ENCODE results near the gene FAM222B.
A peak's percentile ranks its signal among the peaks of the same experiment; 100 is the strongest.
"Not testable (repeated sequence)": the region's sequence is repeated elsewhere in the genome, so short reads cannot be mapped to it uniquely, and the experiment has no call there.

FAM222B gene, protein sequence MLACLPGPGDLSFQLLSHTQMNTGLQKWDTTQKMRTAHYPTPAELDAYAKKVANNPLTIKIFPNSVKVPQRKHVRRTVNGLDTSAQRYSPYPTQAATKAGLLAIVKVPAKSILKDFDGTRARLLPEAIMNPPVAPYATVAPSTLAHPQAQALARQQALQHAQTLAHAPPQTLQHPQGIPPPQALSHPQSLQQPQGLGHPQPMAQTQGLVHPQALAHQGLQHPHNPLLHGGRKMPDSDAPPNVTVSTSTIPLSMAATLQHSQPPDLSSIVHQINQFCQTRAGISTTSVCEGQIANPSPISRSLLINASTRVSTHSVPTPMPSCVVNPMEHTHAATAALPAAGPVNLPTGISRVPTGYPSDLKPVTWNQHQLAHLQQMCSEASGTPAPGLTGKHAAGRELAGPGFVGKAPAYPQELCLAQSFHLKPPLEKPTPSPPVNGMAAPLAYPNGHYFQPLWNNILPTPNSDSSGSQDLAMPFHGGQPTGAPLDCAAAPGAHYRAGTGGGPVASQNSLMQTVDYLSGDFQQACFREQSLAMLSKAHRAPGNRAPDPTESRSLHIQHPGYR

DNA sequence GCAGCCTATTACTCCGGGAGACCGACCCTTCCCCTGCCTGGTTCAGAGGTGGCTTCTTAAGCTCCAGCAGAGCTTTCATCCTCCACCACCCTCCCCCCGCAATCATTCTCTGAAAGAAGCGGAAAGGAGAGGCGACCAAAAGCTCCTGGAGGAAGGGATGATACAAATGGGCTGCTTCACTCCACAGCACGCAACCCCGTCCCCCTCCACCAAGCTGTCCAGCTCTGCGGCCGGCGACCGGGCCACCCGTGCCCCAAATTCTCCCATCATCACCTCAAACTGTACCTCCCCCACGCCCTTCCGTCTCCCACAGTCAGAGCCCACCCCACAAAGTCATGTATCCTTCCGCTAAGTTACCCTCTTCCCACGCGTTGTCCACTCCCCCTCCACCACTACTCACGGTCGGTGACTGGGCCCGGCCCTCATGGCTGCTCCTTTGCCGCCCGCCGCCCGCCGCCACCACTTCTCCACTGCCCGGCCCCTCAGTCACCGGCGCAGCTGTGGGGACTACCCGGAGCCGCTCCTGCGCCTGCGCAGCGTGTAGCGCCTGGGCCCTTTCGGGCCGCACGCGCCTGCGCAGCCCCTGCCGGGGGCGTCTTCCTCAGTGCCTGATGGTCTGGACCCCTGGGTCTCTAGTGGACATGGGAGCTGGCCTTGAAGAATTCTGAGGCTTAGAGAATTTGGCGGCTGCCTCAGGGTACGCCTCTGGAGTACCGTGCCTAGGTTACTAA, at the start of gene FAM222B:
TSS of gene FAM222B (minus strand) at position 509 of the 731 bp plus-strand sequence. CDS start 76,123 bp downstream, outside the sequence.
- peak; percentile 79 to 90 for DNase-seq

DNA sequence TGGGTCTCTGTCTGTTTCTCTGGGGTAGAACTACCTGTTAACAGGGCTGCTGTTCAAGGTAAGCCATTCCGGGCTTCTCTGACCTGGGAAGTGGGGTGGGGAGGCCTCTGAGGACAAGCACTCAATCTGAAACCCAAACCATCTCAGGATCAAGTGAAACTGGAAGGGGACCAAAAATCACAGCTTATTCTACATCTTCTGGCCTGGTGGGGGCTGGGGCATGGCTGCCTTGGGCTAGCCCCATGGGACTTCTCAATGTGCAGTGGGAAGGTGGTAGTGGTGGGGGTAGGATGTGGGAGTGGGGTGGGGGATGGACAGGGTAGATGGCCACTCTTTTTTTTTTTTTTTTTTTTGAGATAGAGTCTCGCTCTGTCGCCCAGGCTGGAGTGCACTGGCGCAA, 49.4 kb upstream of the FAM222B start:
- no peak for DNase-seq

DNA sequence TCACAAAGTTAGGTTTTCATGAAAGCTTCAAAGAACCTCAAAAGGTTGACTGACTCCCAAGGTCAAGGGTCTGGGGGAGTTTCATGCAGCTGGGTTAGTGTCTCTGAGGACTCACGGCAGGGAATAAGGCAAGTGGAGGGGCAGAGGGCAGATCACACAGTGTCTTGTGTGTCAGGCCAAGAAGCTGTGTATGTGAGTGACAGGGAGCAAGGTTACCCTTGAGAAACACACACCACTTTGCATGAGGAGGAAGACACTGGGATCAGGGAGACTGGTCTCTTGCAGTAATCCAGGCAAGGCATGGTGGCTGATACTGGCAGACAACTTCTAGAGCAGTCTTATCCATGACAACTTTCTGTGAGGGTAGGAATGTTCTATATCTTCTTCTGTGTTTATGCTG, 48.6 kb upstream of the FAM222B start:
- no peak for DNase-seq

DNA sequence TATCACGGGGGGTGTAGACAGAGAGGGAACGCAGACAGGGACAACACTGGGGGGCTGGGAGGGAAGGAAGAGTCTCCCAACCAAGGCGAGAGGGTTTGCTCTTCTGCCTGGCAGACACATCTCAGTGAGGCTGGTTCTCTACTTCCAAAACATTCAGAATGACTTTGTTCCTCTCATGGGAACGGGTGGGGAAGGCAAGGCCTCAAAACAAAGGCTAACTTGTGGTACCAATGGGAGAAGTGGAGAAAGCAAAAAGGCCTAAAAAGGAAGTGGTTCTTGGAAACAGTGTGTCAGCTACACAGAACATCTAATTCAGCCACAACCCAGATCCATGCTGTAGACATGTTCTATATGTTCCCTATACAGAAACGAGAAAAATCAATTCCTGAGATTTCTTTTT, 47.4 kb upstream of the FAM222B start:
- DNase-seq = no peak

DNA sequence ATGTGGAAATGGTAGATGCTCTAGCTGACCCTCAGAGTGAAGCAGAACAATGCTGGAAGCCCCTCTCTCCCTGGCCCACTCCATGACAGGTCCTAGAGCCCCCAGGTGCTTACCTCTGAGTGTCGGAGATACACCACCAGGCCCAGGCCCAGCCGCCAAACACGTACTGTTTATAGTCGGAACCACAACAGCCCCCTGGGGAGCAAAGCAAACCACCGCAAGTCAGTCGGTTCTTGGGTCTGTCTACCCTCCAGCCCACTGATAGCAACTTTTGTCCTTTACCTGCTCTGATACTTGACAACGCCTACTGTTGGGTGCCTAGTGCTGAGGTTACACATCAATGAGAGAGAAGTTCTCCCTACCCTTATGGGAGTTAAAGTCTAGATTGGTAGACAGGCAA, 46.2 kb upstream of the FAM222B start:
- DNase-seq = no peak

DNA sequence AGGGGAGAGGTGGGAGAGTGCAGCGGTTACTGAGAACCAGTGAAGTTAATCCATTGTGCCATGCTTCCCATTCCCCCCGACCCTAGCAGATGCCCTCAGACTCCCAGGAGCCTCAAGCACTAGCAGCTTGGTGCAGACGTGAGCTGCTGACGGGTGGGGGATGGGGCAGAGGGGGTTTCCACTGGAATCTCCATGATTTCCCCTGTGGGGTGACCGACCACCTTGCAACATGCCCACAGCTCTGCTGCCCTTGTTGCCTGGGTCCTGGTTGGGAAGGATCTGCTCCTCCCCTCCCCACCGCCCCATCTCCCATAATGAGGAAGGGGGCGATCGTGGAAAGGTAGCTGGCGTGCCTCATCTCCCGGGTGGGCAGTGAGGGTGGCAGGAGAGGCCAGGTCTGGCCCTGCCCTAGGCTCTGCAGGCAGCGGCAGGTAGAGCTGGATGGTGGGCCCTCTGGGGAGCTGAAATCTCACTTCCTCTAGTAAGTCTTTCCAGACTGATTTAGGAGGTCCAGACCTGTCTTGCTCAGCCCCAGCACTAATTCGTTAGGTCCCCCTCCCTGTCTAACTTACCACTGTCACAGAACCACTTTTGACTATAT, 45.4 kb upstream of the FAM222B start:
- DNase-seq = no peak

DNA sequence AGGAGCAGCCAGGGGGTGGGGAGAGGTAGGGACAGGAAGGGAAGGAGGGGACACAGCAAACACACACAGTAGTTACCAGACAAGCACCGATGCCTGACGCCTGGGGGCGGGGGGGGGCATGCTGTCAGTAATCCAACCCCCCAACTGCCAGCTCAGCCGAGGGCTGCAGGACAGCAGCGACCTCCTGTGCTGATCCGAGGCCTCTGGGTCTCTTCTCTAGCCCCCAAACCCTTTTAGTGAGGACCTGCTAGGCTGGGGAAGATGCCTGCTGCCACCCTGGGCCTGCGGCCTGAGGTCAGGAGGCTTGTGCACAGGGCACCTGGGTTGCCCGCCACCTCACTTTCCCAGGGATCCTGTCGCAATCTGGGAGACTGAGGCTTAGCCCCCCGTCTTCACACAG, 43.4 kb upstream of the FAM222B start:
- no peak for DNase-seq

DNA sequence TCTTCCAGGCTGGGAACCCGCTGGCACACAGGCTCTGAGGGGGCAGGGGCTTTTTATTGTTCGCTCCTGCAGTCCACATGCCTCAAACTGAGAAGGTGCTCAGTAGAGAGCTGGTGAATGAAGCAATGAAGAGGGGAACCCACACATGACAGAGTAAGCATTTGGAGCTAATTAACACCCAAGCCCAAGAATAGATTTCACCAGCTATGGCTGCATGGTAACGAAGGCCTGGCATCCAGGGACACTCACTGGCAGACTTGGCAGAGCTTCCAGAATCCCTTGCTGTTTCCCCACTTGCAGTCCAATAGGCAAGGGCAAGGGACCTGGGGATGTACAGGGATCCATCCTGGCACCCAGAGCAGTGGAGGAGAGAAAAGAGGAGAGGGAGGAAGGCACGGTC, 42.8 kb upstream of the FAM222B start:
- no peak for DNase-seq

DNA sequence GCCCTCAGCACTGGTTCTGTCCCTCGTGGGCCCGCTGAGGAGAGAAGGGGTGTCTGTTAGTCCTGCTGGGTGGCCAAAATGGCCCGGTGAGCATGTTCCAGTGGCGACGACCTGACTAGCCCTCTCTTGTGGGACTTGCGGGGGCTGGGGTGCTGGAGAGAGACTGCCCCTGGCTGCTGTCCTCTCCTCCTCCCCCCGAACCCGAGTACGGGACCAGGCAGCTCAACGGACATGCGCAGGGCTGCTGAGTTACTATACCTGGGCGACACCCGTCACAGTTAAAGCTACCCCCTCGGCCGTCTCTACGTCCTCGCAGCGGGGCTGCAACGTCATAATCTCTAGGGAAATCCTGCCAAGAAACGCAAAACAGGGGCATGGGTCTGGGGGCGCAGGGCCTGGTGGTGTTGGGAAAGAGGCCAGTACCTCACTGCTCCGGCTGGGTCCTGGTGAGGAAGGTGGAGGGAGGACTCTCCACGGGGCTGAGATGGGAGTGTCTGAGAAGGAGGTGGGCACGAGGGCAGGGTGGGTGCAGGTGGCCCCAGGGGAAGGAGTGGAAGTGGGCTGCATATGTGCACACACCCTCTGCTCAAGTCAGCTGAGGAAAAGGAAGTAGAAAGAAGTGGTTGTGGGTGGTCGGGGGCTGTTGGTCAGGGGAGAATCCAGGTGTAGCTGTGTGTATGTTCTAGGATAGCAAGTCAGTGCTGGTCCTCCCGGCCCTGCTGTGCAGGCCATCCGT, 41.5 kb upstream of the FAM222B start:
- no peak for DNase-seq

DNA sequence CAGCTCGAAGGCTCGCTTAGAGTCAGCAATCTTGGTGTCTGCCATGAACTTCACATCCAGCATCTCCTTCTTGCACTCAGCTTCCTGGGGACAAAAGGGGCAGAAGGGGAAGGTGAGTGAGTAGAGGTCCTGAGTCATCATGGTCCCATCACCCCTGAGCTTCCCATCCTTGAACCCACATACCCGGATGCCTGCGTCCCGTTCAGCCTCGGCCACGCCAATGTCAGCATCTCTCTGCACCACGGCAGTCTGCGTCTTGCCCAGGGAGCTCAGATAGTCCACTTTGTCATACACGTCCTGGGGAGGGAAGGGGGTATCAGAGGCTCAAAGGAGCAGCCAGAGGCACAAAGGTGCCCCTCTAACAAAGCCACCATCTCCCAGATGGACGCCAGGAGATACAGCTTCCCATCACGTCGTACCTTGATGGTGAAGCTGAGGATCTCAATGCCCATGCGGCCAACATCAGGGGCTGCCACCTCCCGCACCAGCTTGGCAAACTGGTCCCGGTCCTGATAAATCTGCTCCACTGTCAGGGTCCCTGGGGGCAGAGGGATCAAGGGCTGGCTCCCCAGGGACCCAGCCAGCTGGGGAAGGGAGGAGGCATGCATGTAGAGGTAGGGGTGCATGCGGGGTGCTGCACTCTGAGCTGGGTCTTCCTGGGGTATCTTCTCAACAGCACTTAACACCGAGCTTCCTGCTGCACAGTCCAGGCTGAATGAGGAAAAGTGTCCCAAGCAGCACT, 39.7 kb upstream of the FAM222B start:
- no peak for DNase-seq

DNA sequence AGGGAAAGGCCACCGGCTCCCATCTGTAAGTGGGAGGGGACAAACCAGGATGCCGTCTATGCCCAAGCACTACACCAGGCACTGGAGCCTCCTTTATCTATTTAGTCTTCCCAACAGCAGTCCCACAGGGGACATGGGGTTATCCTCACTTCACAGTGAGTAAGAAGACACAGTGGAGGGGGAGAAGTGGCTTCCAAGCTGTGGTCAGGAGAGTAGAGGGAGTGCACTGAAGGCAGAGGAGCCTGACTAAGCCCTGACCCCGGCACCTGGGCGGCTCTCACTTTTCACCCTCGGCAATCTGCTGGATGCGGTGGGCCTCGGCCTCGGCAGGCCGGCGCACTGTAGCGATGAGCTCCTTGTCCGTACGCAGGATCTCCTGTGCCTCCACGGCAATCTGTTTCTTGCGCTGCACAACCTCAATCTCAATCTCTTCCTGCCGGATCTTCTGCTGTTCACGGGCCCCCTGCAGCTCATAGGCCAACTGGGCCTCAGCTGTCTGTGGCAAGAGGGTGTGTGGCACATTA, 39.0 kb upstream of the FAM222B start:
- no peak for DNase-seq

DNA sequence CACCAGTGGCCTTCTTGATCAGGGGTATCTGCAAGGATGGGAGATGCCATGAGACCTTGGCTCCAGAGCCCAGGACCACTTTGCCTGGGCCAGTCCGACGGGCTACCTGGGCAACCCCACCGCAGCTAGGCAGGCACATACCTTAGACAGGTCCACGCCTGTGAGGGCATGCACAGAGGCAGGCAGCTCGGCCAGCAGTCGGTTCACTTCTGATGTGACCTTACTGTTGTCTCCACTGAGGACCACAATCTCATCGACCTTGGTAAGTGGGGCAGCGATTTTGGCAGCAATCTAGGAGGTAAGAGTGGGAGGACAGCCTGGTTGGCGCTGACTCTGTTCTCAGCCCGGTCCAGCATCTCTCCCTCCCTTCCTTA, 38.0 kb upstream of the FAM222B start:
- no peak for DNase-seq

DNA sequence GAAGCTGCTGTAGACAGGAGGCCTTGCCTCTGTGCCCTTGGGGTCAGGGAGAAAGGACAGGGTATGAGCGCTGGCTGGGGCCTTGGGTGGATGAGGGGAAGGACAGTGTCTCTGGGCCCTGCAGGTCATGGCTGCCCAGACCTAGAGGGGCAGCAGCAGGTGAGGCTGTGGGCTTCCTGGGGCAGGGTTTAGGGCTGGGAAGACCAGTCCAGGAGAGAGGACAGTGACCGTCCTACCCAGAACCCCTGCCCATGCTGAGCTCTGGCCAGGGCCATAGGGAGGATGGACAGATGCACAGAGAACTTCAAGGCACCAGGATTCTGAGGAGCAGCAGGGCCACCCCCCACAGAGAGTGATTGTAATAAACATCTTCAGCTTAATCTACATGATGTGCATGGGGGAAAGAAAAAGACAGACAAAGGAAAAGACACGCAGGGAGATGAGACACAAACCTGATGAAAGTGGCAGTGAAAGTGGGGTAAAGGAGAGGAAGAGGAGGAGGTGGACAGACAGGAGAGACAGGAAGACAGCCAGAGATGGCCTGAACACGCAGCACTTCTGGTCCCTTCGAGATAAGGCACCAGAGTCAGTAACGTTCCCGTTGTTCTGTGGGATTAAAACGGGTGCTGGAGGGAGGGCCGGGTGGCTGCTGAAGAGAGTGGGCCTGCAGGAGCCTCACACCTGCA, 37.4 kb upstream of the FAM222B start:
- DNase-seq = no peak

DNA sequence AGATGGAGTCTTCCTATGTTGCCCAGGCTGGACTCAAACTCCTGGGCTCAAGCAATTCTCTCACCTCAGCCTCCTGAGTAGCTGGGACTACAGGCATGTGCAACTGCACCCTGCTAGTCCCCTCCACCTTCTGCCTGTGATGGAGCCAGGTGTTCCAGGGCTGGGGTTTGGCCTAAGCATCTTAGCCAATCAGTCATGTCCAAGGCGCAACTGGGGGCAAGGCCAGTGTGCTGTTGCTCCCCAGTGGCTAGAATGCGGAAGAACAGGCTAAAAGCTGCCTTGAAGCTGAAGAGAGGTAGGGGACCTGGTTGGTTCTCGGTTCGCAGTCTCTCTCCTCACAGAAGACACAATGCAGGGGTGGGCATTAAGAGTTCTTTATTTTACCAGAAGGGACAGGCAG, 36.4 kb upstream of the FAM222B start:
- DNase-seq = no peak

DNA sequence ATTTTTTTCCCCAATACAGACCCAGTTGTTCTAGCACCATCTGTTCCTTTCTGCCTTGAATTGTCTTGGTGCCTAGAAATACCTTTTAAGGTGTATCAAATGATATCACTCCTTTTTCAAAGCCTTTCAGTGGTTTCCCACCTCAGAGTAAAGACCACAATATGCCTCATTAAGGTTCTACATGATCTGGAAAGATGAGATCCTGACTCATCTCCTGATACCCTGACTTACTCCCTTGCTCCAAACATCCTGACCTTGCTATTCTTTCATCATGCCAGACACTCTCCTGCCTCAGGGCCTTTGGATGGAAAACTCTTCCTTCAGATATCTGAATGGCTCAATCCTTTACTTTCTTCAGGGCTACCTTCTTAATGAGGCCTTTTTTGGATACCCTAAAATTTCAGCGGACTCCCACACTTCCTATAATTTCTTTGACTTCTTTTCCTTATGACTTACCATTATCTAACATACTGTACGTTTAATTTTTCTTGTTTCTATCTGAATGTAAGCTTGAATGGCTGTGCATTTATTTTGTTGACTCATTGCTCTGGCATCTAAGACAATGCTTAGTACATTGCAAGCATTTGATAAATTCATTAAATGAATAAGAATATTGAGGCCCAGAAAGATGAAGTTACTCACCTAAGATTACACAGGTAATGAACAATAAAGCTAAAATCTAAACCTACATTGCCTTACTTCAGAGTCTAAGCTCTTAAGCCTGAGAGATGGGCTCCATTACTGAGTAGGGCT, 35.7 kb upstream of the FAM222B start:
- no peak for DNase-seq

DNA sequence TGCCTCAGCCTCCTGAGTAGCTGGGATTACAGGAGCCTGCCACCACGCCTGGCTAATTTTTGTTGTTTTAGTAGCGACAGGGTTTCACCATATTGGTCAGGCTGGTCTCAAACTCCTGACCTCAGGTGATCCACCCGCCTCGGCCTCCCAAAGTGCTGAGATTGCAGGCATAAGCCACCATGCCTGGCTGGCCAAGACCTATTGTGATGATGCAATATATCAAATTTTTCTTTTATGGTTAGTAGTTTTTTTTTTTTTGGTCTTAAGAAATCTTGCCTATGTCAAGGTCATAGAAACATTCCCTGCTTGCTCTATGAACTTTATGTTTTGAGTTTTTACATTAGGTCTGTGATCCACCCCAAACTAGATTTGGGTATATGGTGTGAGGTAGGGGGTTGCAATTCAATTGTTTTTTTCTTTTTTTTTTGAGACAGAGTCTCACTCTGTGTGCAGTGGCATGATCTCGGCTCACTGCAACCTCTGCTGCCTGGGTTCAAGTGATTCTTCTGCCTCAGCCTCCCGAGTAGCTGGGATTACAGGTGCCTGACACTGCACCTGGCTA, 34.6 kb upstream of the FAM222B start:
- DNase-seq = not testable (repeated sequence)

DNA sequence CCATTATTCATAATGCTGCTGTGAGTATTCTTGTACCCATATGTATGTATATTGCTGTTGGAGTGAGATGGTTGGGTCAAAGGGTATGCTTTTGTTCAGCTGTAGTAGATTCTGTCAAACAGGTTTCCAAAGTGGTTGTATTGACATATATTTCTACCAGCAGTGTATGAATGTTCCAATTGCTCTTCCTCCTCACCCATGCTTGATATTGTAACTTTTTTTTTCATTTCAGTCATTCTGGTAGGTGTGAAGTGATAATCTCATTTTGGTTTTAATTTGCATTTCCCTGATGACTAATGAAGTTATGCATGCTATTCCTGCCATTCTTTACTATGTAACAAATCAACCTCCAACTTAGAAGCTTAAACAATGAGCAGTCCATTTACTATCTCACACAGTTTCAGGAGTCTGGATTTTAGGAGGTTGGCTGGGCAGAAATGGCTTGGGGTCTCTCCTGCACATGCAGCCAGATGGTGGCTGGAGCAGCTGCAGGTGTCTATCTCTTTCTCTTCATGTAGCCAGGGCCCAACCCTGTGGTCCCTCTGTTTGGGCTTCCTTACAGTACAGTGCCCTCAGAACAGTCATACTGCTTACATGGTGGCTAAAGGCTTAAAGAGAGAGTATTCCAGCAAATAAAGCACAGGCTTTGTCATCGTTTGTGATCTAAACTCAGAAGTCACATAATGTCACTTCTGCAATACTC, 33.4 kb upstream of the FAM222B start:
- no peak for DNase-seq

DNA sequence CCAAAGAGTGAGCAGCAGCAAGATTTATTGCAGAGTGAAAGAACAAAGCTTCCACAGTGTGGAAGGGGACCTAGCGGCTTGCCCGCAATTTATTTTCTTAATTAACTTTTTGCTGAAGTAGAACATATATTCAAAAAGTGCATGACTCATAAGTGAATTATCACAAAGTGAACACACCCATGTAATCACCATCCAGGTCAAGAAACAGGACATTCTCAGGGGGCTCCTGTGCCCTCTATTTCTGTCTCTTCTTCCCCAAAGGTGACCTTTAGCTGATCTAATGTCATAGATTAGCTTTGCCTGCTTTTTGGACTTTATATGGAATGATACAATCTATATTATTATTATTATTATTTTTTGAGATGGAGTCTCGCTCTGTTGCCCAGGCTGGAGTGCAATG, 32.2 kb upstream of the FAM222B start:
- DNase-seq = no peak

DNA sequence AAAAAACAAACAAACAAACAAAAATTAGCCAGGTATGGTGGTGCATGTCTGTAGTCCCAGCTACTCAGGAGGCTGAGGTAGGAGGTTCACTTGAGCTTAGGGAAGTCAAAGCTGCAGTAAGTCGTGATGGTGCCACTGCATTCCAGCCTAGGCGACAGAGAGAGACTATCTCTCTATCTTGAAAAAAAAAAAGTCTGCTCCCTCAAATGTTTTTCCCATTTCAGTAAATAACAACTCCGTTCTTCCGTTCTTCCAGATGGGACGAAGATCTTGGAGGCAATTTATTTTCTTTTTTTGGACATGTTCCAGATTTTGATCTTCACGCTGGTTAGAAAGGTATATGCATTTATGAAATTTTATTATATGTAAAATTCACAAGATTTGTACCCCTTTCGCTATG, 31.2 kb upstream of the FAM222B start:
- DNase-seq = no peak
